HCT116 (cell line): ENCODE measurements around the gene SAE1. TPM values are rescaled to one million over a fixed set of nuclear protein-coding genes. Genes with fewer than 3 reads are reported as not detected.

ENCODE experiments used
- ATAC-seq: fragments of 200-7000 bp; cut with Tn5 transposase; 2 replicates; pipeline ENCODE4 v1.9.1; 2020; ENCODE audit warnings: mild to moderate bottlenecking, moderate library complexity
- BruUV-seq: library from RNA; stranded (reverse); fragments of 400-500 nt; replicated peaks from 2 replicates; lab custom pipeline; 2021; lab: Mats Ljungman, UMichigan
- CTCF ChIA-PET: fragments of 300-600 bp; sonication (Branson Sonifier 250); formaldehyde crosslinking; loops from one replicate; lab custom pipeline; 2021; ENCODE audit warnings: antibody characterized with exemption; lab: Charles Lee
- POLR2A ChIA-PET: fragments of 300-600, 350-600 bp; sonication (Branson Sonifier 250); formaldehyde crosslinking; loops from one replicate; lab custom pipeline; 2021; ENCODE audit warnings: antibody characterized with exemption; lab: Charles Lee
- RAD21 ChIA-PET, 2 experiments: fragments of 300-600 bp; sonication (Branson Sonifier 250); formaldehyde crosslinking; loops; one replicate each; lab custom pipeline; 2023; ENCODE audit warnings: low total read pairs in 2 of 2; ENCODE audit not compliant: uncharacterized antibody in 2 of 2, unreplicated experiment in 2 of 2, low non-redundant PET in 1 of 2; lab: Charles Lee
- DNase-seq: peaks from one replicate; pipeline ENCODE4 v3.0.0-alpha.2; 2010; ENCODE audit warnings: low read depth, low spot score
- H2AFZ ChIP-seq: fragments of 200-600 bp; shearing (Covaris generic), sonication (generic); 2 replicates; pipeline ENCODE4 v1.6.1; 2017; ENCODE audit warnings: low read depth, mixed run types, mixed read lengths, antibody characterized with exemption, low read length; ENCODE audit not compliant: poor library complexity, severe bottlenecking
- H3K27ac ChIP-seq: 2 replicates; pipeline ENCODE4 v1.5.1; 2012; ENCODE audit warnings: low read depth, low read length
- H3K27me3 ChIP-seq: fragments of 200-600 bp; sonication (generic); 2 replicates; pipeline ENCODE4 v1.6.1; 2016; ENCODE audit warnings: mixed run types, low read length, mixed read lengths; ENCODE audit not compliant: insufficient read depth
- H3K36me3 ChIP-seq, 2 experiments: fragments of 200-500 bp in 1 of 2; fragments of 200-600 bp in 1 of 2; sonication (Bioruptor generic) in 1 of 2; sonication (generic) in 1 of 2; 2 replicates each; pipeline versions ENCODE4 v1.5.1 to v1.6.1; 2014 to 2016; ENCODE audit warnings: low read length in 2 of 2, inconsistent platforms in 1 of 2, mixed read lengths in 1 of 2, mixed run types in 1 of 2; ENCODE audit not compliant: insufficient read depth in 2 of 2, control insufficient read depth in 1 of 2
- H3K4me1 ChIP-seq, 2 experiments: fragments of 200-600 bp in 1 of 2; sonication (generic) in 1 of 2; 2 replicates each; pipeline versions ENCODE4 v1.5.1 to v1.6.1; 2012 to 2017; ENCODE audit warnings: low read length in 2 of 2, inconsistent platforms in 1 of 2, mild to moderate bottlenecking in 1 of 2, mixed read lengths in 1 of 2, mixed run types in 1 of 2, moderate library complexity in 1 of 2; ENCODE audit not compliant: insufficient read depth in 2 of 2, control insufficient read depth in 1 of 2
- H3K4me2 ChIP-seq: fragments of 200-600 bp; sonication (generic); 2 replicates; pipeline ENCODE4 v1.6.1; 2017; ENCODE audit warnings: mixed run types, low read length, mixed read lengths
- H3K4me3 ChIP-seq, 2 experiments: fragments of 200-600 bp in 1 of 2; sonication (generic) in 1 of 2; replicated peaks in 1 of 2; 2 replicates each; pipeline ENCODE4 v1.5.1; 2011 to 2016; ENCODE audit warnings: low read length in 2 of 2, control low read depth in 1 of 2, low read depth in 1 of 2, mild to moderate bottlenecking in 1 of 2, mixed read lengths in 1 of 2, mixed run types in 1 of 2
- H3K79me2 ChIP-seq: fragments of 200-600 bp; sonication (generic); 2 replicates; pipeline ENCODE4 v1.6.1; 2017; ENCODE audit warnings: mild to moderate bottlenecking, mixed run types, low read length, moderate library complexity, mixed read lengths; ENCODE audit not compliant: insufficient read depth
- H3K9ac ChIP-seq: fragments of 200-600 bp; sonication (generic); 2 replicates; pipeline ENCODE4 v1.6.1; 2016; ENCODE audit warnings: low read length, mixed read lengths
- H3K9me2 ChIP-seq: fragments of 200-600 bp; sonication (generic), shearing (Covaris generic); 2 replicates; pipeline ENCODE4 v1.6.1; 2017; ENCODE audit warnings: mixed run types, mild to moderate bottlenecking, moderate library complexity; ENCODE audit not compliant: insufficient read depth
- H3K9me3 ChIP-seq, 2 experiments: fragments of 200-500 bp in 1 of 2; fragments of 200-600 bp in 1 of 2; sonication (Bioruptor generic) in 1 of 2; sonication (generic) in 1 of 2; 2 replicates each; pipeline ENCODE4 v1.6.1; 2014 to 2017; ENCODE audit warnings: low read length in 2 of 2, mixed read lengths in 2 of 2, inconsistent platforms in 1 of 2, low read depth in 1 of 2, mild to moderate bottlenecking in 1 of 2, mixed run types in 1 of 2, moderate library complexity in 1 of 2; ENCODE audit not compliant: control insufficient read depth in 1 of 2, insufficient read depth in 1 of 2
- H4K20me1 ChIP-seq: fragments of 200-600 bp; sonication (generic), shearing (Covaris generic); 2 replicates; pipeline ENCODE4 v1.6.1; 2017; ENCODE audit warnings: mixed run types, mild to moderate bottlenecking, moderate library complexity; ENCODE audit not compliant: insufficient read depth
- CBX3 ChIP-seq: IDR thresholded peaks from 2 replicates; pipeline ENCODE4 v1.6.1; 2012; ENCODE audit warnings: low read depth
- CEBPB ChIP-seq: IDR thresholded peaks from 2 replicates; pipeline ENCODE4 v1.6.1; 2012; ENCODE audit warnings: low read depth
- EGR1 ChIP-seq: IDR thresholded peaks from 2 replicates; pipeline ENCODE4 v1.6.1; 2012; ENCODE audit warnings: low read depth
- FOSL1 ChIP-seq: IDR thresholded peaks from 2 replicates; pipeline ENCODE4 v1.6.1; 2012; ENCODE audit warnings: low read depth
- JUND ChIP-seq: IDR thresholded peaks from 2 replicates; pipeline ENCODE4 v1.6.1; 2012
- POLR2A ChIP-seq: IDR thresholded peaks from 2 replicates; pipeline ENCODE4 v1.7.0; 2011; ENCODE audit warnings: borderline replicate concordance; ENCODE audit not compliant: insufficient read depth, insufficient read length; ENCODE audit errors: extremely low read depth
- RAD21 ChIP-seq: IDR thresholded peaks from 2 replicates; pipeline ENCODE4 v1.6.1; 2012; ENCODE audit warnings: low read depth, mild to moderate bottlenecking
- SIN3A ChIP-seq: IDR thresholded peaks from 2 replicates; pipeline ENCODE4 v1.6.1; 2012; ENCODE audit warnings: low read depth
- SP1 ChIP-seq: IDR thresholded peaks from 2 replicates; pipeline ENCODE4 v1.6.1; 2012; ENCODE audit warnings: low read depth
- SRF ChIP-seq: IDR thresholded peaks from 2 replicates; pipeline ENCODE4 v1.6.1; 2012; ENCODE audit warnings: low read depth
- TCF7L2 ChIP-seq: IDR thresholded peaks from 2 replicates; pipeline ENCODE4 v1.7.0; 2011; ENCODE audit warnings: borderline replicate concordance, inconsistent platforms; ENCODE audit not compliant: insufficient read depth, insufficient read length; ENCODE audit errors: extremely low read depth
- YY1 ChIP-seq: IDR thresholded peaks from 2 replicates; pipeline ENCODE4 v1.6.1; 2011; ENCODE audit warnings: low read length, low read depth, moderate library complexity, mild to moderate bottlenecking; ENCODE audit not compliant: insufficient replicate concordance; ENCODE audit errors: extremely low read depth
- ZFX ChIP-seq: fragments of 450-650 bp; IDR thresholded peaks from 2 replicates; pipeline ENCODE4 v1.6.1; 2017
- ZNF274 ChIP-seq: fragments of 200-500 bp; sonication (Bioruptor generic); IDR thresholded peaks from 2 replicates; pipeline ENCODE4 v1.6.1; 2014; ENCODE audit warnings: mild to moderate bottlenecking, low read depth, low read length, inconsistent platforms
- intact Hi-C: fragments of 100-400 bp; cut with micrococcal nuclease; formaldehyde crosslinking; loops from 2 replicates; pipeline ENCODE4 v1.10.0; 2022
- total RNA-seq: library from RNA; stranded (reverse); gene quantifications from one replicate; pipeline ENCODE4 v1.2.1, GENCODE V29; 2021; ENCODE audit not compliant: unreplicated experiment
- TF ChIP-seq, protein P1 (sequence below): IDR thresholded peaks from 2 replicates; pipeline ENCODE4 v1.6.1; 2012; ENCODE audit warnings: low read depth
- TF ChIP-seq, protein P2 (sequence below): IDR thresholded peaks from 2 replicates; pipeline ENCODE4 v1.6.1; 2012
- TF ChIP-seq, protein P3 (sequence below): IDR thresholded peaks from 2 replicates; pipeline ENCODE4 v1.6.1; 2012
- TF ChIP-seq, protein P4 (sequence below): IDR thresholded peaks from 2 replicates; pipeline ENCODE4 v1.6.1; 2011; ENCODE audit warnings: mild to moderate bottlenecking, low read length, moderate library complexity; ENCODE audit not compliant: insufficient replicate concordance; ENCODE audit errors: extremely low read depth

Gene SAE1
- total RNA-seq, 1 experiment from 2014 or later = 213 TPM

DNA sequence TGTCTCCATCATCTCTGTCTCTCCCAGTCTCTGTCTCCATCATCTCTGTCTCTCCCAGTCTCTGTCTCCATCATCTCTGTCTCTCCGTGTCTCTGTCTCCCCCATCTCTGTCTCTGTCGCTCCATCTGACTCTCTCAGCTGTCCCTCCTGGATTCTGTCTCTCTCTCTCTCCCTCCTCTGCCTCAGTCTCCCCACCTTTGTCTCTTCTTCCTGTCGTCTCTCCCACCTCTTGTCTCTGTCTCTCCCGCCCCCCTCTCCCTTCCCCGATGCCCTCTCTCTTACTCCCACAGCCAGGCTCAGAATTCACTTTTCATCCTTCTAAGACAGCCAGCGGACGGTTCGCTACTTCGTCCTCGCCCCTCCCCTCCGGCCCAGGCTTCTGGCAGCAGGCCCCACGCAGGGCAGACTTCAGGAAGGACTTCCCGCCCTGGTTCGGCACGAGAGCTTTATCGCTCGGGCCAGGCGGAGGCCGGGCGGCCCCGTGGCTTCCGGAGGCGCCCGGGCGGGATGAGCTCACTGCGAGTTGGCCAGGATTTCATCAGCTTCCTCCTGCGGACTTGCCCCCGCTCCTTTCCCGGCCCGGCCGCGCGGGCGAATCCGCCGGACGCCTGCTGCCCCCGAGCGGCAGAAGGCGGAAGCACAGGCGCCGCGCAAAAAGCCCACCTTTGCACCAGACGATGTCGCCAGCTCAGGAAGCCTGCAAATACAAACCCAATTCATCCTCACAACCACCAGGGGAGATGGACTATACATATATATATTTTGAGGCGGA, 113.3 kb downstream of the SAE1 start:
- BruUV-seq = TSS peak; percentile 48
- H4K20me1 ChIP-seq = no peaks in the 10 kb centered on the region
- CTCF ChIA-PET = interaction anchor here (0.6 to 5.7 kb wide), 21 partner anchors 10 to 232 kb away, joined by 3 to 103 read pairs (median 4); partner anchors contain the start of genes CCDC9 and ZC3H4
- TF ChIP-seq CBX3 (peak; percentile 77; the same call in 1 of the 2 replicates), JUND (no peak), SIN3A (no peak), SP1 (peak; percentile 81), POLR2A (no peak), SRF (no peak), FOSL1 (no peak), TCF7L2 (peak; percentile 64), CEBPB (peak; percentile 92; the same call in 1 of the 2 replicates), ZNF274 (no peak), RAD21 (peak; percentile 99), EGR1 (0 out of 2 replicates have a peak, but pooled peaks have one; percentile 45), ZFX (no peak), YY1 (peak; percentile 38)
- TF ChIP-seq, protein P1, sequence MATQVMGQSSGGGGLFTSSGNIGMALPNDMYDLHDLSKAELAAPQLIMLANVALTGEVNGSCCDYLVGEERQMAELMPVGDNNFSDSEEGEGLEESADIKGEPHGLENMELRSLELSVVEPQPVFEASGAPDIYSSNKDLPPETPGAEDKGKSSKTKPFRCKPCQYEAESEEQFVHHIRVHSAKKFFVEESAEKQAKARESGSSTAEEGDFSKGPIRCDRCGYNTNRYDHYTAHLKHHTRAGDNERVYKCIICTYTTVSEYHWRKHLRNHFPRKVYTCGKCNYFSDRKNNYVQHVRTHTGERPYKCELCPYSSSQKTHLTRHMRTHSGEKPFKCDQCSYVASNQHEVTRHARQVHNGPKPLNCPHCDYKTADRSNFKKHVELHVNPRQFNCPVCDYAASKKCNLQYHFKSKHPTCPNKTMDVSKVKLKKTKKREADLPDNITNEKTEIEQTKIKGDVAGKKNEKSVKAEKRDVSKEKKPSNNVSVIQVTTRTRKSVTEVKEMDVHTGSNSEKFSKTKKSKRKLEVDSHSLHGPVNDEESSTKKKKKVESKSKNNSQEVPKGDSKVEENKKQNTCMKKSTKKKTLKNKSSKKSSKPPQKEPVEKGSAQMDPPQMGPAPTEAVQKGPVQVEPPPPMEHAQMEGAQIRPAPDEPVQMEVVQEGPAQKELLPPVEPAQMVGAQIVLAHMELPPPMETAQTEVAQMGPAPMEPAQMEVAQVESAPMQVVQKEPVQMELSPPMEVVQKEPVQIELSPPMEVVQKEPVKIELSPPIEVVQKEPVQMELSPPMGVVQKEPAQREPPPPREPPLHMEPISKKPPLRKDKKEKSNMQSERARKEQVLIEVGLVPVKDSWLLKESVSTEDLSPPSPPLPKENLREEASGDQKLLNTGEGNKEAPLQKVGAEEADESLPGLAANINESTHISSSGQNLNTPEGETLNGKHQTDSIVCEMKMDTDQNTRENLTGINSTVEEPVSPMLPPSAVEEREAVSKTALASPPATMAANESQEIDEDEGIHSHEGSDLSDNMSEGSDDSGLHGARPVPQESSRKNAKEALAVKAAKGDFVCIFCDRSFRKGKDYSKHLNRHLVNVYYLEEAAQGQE = no peak
- TF ChIP-seq, protein P2, sequence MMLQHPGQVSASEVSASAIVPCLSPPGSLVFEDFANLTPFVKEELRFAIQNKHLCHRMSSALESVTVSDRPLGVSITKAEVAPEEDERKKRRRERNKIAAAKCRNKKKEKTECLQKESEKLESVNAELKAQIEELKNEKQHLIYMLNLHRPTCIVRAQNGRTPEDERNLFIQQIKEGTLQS = no peak; the same call in 1 of the 2 replicates
- TF ChIP-seq, protein P3, sequence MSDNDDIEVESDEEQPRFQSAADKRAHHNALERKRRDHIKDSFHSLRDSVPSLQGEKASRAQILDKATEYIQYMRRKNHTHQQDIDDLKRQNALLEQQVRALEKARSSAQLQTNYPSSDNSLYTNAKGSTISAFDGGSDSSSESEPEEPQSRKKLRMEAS = peak; percentile 92
- TF ChIP-seq, protein P4, sequence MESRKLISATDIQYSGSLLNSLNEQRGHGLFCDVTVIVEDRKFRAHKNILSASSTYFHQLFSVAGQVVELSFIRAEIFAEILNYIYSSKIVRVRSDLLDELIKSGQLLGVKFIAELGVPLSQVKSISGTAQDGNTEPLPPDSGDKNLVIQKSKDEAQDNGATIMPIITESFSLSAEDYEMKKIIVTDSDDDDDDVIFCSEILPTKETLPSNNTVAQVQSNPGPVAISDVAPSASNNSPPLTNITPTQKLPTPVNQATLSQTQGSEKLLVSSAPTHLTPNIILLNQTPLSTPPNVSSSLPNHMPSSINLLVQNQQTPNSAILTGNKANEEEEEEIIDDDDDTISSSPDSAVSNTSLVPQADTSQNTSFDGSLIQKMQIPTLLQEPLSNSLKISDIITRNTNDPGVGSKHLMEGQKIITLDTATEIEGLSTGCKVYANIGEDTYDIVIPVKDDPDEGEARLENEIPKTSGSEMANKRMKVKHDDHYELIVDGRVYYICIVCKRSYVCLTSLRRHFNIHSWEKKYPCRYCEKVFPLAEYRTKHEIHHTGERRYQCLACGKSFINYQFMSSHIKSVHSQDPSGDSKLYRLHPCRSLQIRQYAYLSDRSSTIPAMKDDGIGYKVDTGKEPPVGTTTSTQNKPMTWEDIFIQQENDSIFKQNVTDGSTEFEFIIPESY = no peak

More for the DNA sequence above, 113.3 kb downstream of the SAE1 start:
- Histone ChIP-seq H3K27me3 (no peaks in the 10 kb centered on the region), H3K4me1 (peaks cover 32 to 50% of the 10 kb centered on the region in 2 experiments), H3K27ac (peak overlapping the region; percentile 90), H3K9ac (peak overlapping the region; percentile 63), H3K79me2 (no peaks in the 10 kb centered on the region), H2AFZ (no peak overlapping the region), H3K4me2 (peak overlapping the region; percentile 72), H3K36me3 (no peaks in the 10 kb centered on the region), H3K4me3 (peak overlapping the region; percentile 52 to 56), H3K9me2 (no peaks in the 10 kb centered on the region), H3K9me3 (no peaks in the 10 kb centered on the region)
- ATAC-seq (peak; percentile 80), DNase-seq (peak; percentile 85)
- POLR2A ChIA-PET = interaction anchor here (0.7 to 2.9 kb wide), 21 partner anchors 8 to 231 kb away, joined by 3 to 34 read pairs (median 4); partner anchors contain the start of genes CCDC9, INAFM1 and ZC3H4
- RAD21 ChIA-PET = interaction anchor here (0.6 to 1.4 kb wide), 11 partner anchors 11 to 231 kb away, joined by 3 to 14 read pairs (median 3); partner anchors contain the start of genes ZC3H4 (in 2 of the 2) and CCDC9 (in 1 of the 2)
- intact Hi-C loops = loop anchor here (1.0 kb wide), 3 partner anchors 34 to 165 kb away; no protein-coding TSS in a partner anchor
